NCI-H2196 (cell line): ENCODE data around the gene TBK1.

Experiments
- DNase-seq: peaks from one replicate; lab custom pipeline; 2025; ENCODE audit not compliant: unreplicated experiment; lab: John Stamatoyannopoulos, UW

Gene TBK1

DNA sequence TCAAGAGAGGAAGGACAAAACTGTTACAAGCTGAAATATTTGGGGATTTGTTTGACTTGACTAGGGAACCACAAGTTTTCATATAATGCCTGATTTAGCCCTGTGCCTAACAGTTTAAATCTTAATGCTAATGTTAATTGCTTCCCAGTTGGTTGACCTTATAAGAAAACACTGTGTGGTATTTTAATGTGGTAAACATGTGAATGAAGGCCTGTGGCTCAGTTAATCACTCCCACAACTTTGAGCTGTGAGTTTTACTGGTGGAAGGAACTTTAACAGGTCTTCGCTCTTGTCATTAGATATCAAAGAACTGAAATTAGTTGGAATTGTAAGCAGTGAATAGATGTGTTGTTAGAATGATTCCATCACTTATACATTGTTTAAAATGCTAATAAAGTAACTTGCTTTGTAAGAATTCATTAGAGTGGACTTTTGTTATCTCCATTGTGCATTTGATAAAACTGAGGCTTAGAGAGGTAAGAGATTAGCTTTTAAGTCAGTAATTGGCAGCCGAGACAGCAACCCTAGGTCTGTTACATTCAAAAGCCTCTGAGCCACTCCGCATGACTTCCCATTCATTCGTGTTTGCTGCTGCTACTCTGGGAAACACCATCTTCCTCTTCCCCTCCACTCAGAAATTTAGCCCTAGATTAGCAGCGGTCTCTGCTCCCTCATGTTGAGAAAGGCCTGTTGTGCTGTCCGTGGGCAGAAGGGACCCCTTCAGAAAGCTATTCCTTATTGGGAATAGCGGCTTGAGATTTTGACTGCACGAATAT, 1.0 kb upstream of the TBK1 start:
- no peak for DNase-seq

- peak; percentile 15 for DNase-seq
Observed at GRCh38 chr12:64452559-64453329, 824 bp downstream of the TBK1 start.

DNA sequence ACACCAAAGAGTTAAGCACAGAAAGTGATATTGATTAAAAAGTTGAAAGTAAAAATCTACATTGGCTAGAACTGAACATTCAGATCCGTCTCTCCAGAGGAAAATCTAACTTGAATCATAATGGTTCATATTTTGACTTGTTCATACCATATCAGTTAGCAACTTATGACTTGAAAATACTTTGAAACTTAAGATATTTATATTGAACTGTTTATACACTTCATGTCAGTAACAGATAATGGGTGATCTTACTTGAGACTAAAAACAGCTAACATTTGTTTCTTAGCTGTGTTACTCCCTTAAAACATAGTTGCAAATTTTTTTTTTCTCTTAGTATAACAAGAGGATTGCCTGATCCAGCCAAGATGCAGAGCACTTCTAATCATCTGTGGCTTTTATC, 3.6 kb downstream of the TBK1 start:
- DNase-seq: no peak

- DNase-seq: no peak
Observed at GRCh38 chr12:64456119-64456518, 4.2 kb downstream of the TBK1 start.

DNA sequence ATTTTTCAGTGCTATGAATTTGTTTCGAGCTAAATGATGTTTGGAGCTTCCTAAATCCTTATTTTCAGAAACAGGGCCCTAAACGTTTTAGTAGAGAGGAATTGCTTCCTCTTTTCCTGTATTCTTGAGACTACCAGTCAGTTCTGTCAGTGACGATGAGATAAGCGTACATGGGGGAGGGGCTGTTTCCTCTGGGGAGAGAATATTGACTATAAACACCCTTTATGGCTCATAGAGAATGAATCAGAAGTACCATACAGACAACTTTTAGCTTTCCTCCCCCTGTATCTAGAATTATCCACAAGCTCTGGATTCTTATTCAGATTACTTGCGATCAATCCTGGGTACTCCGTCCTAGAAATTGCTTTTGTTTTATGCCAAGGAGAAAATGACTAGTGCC, 5.1 kb downstream of the TBK1 start:
- no peak for DNase-seq

- no peak for DNase-seq
Observed at GRCh38 chr12:64457466-64457865, 5.5 kb downstream of the TBK1 start.

GRCh38 chr12:64457923-64458322, 6.0 kb downstream of the TBK1 start:
- no peak for DNase-seq

DNA sequence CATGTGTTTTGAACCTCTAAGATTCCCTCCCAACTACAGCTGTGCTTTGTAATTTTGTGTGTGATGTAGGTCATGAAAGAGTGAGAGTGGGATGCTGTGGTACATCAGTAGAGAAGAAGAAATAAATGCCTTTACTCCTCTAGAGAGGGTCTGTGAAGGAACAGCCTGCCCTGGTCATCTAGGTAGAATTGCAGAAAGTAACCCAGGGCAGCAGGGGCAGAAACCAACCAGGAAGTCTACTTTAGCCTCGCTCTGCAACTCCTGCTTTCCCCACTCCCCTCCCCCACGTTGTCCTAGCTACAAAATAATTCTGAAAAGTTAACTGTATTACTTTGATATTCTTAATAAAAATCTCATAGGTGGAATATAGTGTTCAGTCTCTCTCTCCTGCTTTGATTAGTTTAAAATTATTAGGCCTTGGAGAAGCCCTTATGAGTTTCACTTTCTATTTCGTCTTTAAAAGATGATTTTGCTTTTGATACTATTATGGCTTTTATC, 7.5 kb downstream of the TBK1 start:
- DNase-seq: no peak

DNA sequence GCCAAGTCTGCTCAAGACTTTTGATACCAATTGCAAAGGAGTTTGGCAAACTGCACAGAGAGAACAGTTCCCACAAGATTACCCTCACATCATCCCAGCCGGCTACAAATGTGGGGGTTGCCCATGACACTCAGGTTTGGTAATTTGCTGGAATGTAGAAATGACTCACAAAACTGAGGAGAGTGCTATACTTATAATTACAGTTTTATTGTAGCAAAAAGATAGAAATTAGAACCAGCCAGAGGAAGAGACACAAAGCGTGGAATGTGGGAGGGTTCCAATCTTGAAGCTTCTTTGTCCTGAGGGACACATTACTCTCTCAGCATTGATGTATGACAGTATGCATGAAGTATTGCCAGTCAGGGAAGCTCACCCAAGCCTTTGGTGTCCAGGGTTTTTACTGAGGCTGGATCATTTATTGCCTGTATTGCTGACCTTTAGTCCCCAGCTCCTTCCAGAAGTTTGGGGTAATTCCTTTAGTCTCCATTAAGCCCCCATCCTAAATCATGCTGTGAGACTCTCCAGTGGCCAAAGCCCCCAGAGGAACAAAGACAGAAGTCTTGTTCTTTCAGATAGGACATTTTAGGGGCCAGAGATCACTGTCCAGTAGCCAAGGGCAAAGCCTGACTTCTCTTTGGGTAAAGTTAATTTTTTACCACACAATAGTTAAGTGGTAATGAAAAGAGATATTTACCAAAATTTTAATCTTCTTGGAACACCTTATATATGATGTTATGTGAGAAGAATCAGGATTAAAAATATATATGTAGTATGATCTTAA, 9.9 kb downstream of the TBK1 start:
- DNase-seq: no peak

DNA sequence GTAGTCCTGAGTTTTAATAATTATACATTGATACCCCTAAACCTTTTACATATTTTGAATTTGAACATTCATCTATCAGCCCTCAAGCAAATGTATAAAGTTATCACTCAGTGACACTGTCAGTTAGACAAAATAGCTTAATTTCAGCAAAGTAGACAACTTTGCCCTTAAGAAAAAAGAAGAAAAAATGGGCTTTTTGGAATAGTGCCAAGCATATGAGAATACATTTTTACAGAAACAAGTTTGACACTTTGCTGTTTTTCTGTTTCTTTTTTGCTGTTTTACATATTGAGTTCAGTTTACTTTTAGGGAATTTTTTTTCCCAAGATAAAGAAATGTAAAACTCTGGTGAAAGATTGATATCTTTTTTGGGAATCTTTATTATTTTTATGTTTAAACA, 14.3 kb downstream of the TBK1 start:
- DNase-seq: no peak

GRCh38 chr12:64468966-64469365, 17.0 kb downstream of the TBK1 start:
- no peak for DNase-seq

DNA sequence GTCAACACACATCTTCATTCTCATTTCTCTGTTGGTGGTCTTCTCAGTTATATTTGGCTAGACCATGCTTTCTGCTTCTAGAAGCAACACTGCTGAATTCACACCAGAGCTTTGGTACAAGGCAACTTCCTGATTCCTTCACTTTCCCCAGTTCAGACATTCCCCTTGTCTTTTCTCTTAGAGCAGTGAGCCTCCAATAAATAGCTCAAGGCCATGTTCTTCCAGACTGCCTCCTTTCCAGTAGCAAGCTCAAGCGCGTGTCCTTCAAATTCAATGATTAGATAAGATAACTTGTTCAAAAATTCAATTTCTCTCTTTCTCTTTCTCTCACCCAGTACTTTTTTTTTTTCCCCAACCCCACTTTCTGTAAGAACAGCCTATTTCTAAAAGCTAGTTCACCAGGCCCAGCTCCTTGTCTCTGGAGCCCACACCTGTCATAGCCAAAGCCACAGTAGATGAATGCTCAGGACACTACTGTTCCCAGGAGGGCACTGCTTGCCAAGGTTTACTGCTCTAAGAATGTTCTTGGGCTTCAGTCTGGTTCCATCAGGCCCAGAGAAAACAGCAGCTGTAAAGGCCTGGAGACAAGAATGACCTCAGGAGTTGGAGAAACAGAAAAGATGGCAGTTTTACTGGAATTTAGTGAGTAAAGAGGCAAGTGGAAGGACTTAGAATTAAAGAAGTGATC, 17.7 kb downstream of the TBK1 start:
- no peak for DNase-seq

DNA sequence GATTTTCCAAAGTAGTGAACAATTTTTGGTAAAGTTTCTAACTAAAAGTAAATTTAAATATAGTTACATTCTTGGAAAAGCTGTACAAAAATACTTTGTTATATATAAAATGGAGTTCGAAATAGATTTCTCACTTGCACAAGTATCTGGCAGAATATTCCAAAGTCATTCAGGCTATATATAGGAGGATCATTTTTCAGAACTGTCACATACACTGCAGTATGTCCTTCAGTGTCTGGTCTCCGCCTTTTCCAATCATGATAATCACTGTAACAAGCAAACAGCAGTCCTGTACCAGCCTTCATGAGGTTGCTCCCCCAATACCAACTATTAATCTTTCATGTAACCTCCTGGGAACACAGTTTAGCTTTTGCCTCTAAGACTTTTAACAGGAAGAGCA, 18.6 kb downstream of the TBK1 start:
- DNase-seq: no peak

DNA sequence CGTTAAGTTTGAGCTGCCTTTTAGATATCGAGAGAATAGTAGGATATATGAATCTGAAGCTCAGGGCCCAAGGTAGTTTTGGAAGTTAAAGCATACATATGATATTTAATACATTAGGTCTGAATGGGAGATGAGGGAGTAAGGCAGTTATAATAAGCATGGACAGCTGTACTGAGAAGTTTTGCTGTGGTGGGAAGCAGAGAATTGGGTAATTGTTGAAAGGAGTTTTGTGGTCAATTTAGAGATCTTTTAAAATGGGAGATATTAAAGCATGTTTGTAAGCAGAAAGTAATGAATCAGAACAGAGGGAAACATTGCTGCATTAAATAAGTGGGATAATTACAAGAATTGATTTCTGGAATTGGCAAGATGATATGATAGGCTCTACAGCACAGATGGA, 21.3 kb downstream of the TBK1 start:
- no peak for DNase-seq

GRCh38 chr12:64475518-64475917, 23.6 kb downstream of the TBK1 start:
- DNase-seq: no peak

DNA sequence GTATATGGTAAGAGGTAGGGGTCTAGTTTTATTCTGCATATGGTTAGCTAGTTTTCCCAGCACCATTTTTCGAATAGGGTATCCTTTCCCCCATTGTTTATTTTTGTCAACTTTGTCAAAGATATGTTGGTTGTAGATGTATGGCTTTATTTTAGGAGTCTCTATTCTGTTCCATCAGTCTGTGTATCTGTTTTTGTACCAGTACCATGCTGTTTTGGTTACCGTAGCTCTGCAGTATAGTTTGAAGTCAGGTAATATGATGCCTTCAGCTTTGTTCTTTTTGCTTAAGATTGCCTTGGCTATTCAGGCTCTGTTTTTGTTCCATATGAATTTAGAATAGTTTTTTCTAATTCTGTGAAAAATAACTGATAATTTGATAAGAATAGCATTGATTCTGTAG, 24.9 kb downstream of the TBK1 start:
- no peak for DNase-seq

GRCh38 chr12:64478661-64479060, 26.7 kb downstream of the TBK1 start:
- no peak for DNase-seq

GRCh38 chr12:64480148-64480547, 28.2 kb downstream of the TBK1 start:
- DNase-seq: no peak

DNA sequence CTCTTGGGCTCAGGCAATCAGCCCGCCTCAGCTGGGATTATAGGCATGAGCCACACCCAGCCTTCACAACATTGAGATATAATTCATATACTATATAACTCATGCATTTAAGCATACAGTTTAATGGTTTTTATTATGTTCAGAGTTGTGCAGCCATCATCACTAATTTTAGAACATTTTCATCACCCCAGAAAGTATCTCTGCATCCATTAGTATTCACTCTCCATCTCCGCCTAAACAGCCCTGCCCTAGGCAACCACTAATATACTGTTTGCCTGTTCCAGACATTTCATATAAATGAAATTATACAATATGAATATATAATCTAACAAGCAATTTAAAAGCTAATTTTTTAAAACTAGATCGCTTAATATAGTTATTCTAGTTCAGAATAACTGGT, 34.7 kb downstream of the TBK1 start:
- DNase-seq: no peak

- no peak for DNase-seq
Observed at GRCh38 chr12:64491718-64492117, 39.8 kb downstream of the TBK1 start.

GRCh38 chr12:64493513-64493912, 41.6 kb downstream of the TBK1 start:
- DNase-seq: no peak
